Colonic mucosa (tissue), 4 donors: ENCODE data around the gene TMEM183A. TPM values are rescaled to one million over a fixed set of nuclear protein-coding genes. Genes with fewer than 3 reads are reported as not detected.

Source experiments
- DNase-seq: peaks from one replicate; pipeline ENCODE4 v3.0.0-alpha.2; 2020
- H3K27ac ChIP-seq: fragments of 200-600 bp; one replicate; pipeline ENCODE4 v1.8.0; 2021
- H3K27me3 ChIP-seq: fragments of 200-600 bp; one replicate; pipeline ENCODE4 v1.8.0; 2021
- H3K36me3 ChIP-seq: fragments of 200-600 bp; one replicate; pipeline ENCODE4 v1.8.0; 2021
- H3K4me1 ChIP-seq: fragments of 200-600 bp; one replicate; pipeline ENCODE4 v1.8.0; 2021; ENCODE audit warnings: mild to moderate bottlenecking
- H3K4me3 ChIP-seq: fragments of 200-600 bp; one replicate; pipeline ENCODE4 v1.8.0; 2021
- H3K9ac ChIP-seq, 2 donors: one replicate each; pipeline ENCODE4 v1.7.0; 2013; ENCODE audit warnings: control low read depth in 2 of 2, low read depth in 2 of 2, low read length in 2 of 2
- H3K9me3 ChIP-seq: fragments of 200-600 bp; one replicate; pipeline ENCODE4 v1.8.0; 2021
- CTCF ChIP-seq: fragments of 200-600 bp; IDR thresholded peaks from one replicate; pipeline ENCODE4 v1.8.0; 2022; ENCODE audit warnings: antibody characterized with exemption, mild to moderate bottlenecking
- intact Hi-C: fragments of 100-400 bp; cut with DNase I; formaldehyde crosslinking; loops from one replicate; pipeline ENCODE4 v1.14.1; 2022
- total RNA-seq, 2 donors: library from RNA; stranded (reverse); fragmentation: NEBNext Ultra II Directional in 1 of 2; extraction: Animal tissue kit (Norgen Biotek cat#: 25700) in 1 of 2; gene quantifications; one replicate each; pipeline ENCODE4 v1.2.1, GENCODE V29; 2021
- donor health status: healthy.
- donor health status: DM: no; HTN: no; CAD: no.
- donor health status: DM: no; HTN: no; CAD: no.

Gene TMEM183A
- total RNA-seq, 2 donors from 2014 or later: 117 to 134 TPM

- Histone ChIP-seq H3K27me3 (peaks cover 2% of the 10 kb centered on the region), H3K36me3 (no peaks in the 10 kb centered on the region), H3K27ac (no peak overlapping the region), H3K9me3 (no peaks in the 10 kb centered on the region), H3K4me3 (no peak overlapping the region), H3K9ac (no peak overlapping the region), H3K4me1 (no peaks in the 10 kb centered on the region)
- DNase-seq: no peak
- intact Hi-C loops: no loop called here
- TF ChIP-seq CTCF: no peak
Observed at GRCh38 chr1:203069030-203069747, 62.0 kb downstream of the TMEM183A start.

- no peaks in the 10 kb centered on the region for H3K4me1 ChIP-seq
- no peak for DNase-seq
- H3K27ac ChIP-seq: no peak overlapping the region
- no peak overlapping the region for H3K4me3 ChIP-seq
- H3K36me3 ChIP-seq: no peaks in the 10 kb centered on the region
- TF ChIP-seq CTCF: no peak
- intact Hi-C loops: no loop called here
- H3K9ac ChIP-seq: no peak overlapping the region
- H3K27me3 ChIP-seq: peaks cover 18% of the 10 kb centered on the region
- H3K9me3 ChIP-seq: no peaks in the 10 kb centered on the region
Observed at GRCh38 chr1:203072002-203072602, 64.9 kb downstream of the TMEM183A start.

- H3K36me3 ChIP-seq: no peaks in the 10 kb centered on the region
- H3K9me3 ChIP-seq: no peaks in the 10 kb centered on the region
- intact Hi-C loops: no loop called here
- H3K27me3 ChIP-seq: peaks cover 18% of the 10 kb centered on the region
- no peak for TF ChIP-seq CTCF
- no peaks in the 10 kb centered on the region for H3K4me1 ChIP-seq
- no peak overlapping the region for H3K9ac ChIP-seq
- H3K27ac ChIP-seq: no peak overlapping the region
- H3K4me3 ChIP-seq: no peak overlapping the region
- no peak for DNase-seq
Observed at GRCh38 chr1:203072911-203073310, 65.7 kb downstream of the TMEM183A start.

DNA sequence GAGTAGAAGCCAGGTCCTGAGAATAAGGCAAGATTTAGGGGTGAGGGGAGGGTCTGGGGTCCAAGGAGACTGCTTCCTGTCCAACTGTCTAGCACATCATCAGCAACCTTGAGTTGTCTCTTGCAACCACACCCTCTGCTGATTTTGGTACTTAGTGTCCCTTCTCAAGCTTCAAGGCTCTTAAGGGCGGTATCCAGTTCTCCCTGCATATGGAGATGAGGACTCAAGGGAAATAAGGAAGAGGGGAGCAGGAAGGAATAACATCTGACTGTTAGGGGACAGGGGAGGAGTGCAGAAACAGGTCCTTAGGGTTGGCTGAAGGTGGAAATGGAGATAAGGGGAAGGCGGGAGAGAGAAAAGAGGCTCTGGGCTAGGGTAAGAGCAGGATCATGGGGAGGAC is 66.3 kb downstream of the TMEM183A start:
- H3K27me3 ChIP-seq: peaks cover 18% of the 10 kb centered on the region
- no peak for DNase-seq

More for the DNA sequence above, 66.3 kb downstream of the TMEM183A start:
- no peaks in the 10 kb centered on the region for H3K36me3 ChIP-seq
- intact Hi-C loops: no loop called here
- H3K9ac ChIP-seq: no peak overlapping the region
- no peak for TF ChIP-seq CTCF
- no peaks in the 10 kb centered on the region for H3K4me1 ChIP-seq
- no peak overlapping the region for H3K4me3 ChIP-seq
- H3K9me3 ChIP-seq: no peaks in the 10 kb centered on the region
- H3K27ac ChIP-seq: no peak overlapping the region

Other genes with a start within 250 kb of the TMEM183A start
- 10 to 100 TPM; 70.1 to 93.4 TPM for gene KDM5B, start 199.0 kb upstream of the TMEM183A start, total RNA-seq
- 1 to 10 TPM in 1 of 2 donors, under 1 TPM in 1; 0.74 to 2.1 TPM for gene PCAT6, start 196.4 kb upstream of the TMEM183A start, total RNA-seq
- gene RABIF, start 118.2 kb upstream of the TMEM183A start, total RNA-seq: 10 to 100 TPM; 11.9 to 12.0 TPM
- gene KLHL12, start 80.1 kb upstream of the TMEM183A start, total RNA-seq: 10 to 100 TPM; 28.7 to 29.6 TPM
- 10 to 100 TPM; 82.1 to 82.7 TPM for gene ADIPOR1, start 49.1 kb upstream of the TMEM183A start, total RNA-seq
- gene CYB5R1, start 40.1 kb upstream of the TMEM183A start, total RNA-seq: 10 to 100 TPM; 22.2 to 23.4 TPM
- gene PPFIA4, start 19.1 kb downstream of the TMEM183A start, total RNA-seq: 1 to 10 TPM; 1.6 to 7.3 TPM
- not detected for gene MYOG, start 78.6 kb downstream of the TMEM183A start, total RNA-seq
- 1 to 10 TPM in 1 of 2 donors, under 1 TPM in 1; 0.42 to 1.6 TPM for gene ADORA1, start 120.4 kb downstream of the TMEM183A start, total RNA-seq
- not detected for gene MYBPH, start 168.5 kb downstream of the TMEM183A start, total RNA-seq
- gene CHI3L1, start 179.3 kb downstream of the TMEM183A start, total RNA-seq: 1 to 10 TPM in 1 of 2 donors, under 1 TPM in 1; 0.61 to 1.3 TPM
- under 1 TPM in 1 of 2 donors, not detected in 1; 0.30 TPM for gene CHIT1, start 222.3 kb downstream of the TMEM183A start, total RNA-seq